HepG2 (cell line): Measurements from ENCODE around the gene CBLC. TPM values are rescaled to one million over a fixed set of nuclear protein-coding genes. Genes with fewer than 3 reads are reported as not detected.

Source experiments
- BCL6 ChIP-seq: IDR thresholded peaks from 2 replicates; pipeline ENCODE4 v1.6.1; 2016; ENCODE audit warnings: missing genetic modification reagents, missing compliant biosample characterization
- CREB1 ChIP-seq, 2 experiments: fragments of 450-650 bp in 1 of 2; IDR thresholded peaks; 2 replicates each; pipeline ENCODE4 v1.6.1; 2016 to 2017; ENCODE audit warnings: control low read depth in 1 of 2, mild to moderate bottlenecking in 1 of 2, missing compliant biosample characterization in 1 of 2, missing genetic modification characterization in 1 of 2
- EEA1 ChIP-seq: sonication (generic); formaldehyde crosslinking; IDR thresholded peaks from 2 replicates; pipeline ENCODE4 v1.5.1; 2020; ENCODE audit warnings: mild to moderate bottlenecking, missing genetic modification reagents, borderline replicate concordance
- ESRRA ChIP-seq: sonication (generic); formaldehyde crosslinking; IDR thresholded peaks from 2 replicates; pipeline ENCODE4 v1.5.1; 2020; ENCODE audit warnings: mild to moderate bottlenecking, low read depth, missing genetic modification reagents
- FOXK1 ChIP-seq: sonication (generic); formaldehyde crosslinking; IDR thresholded peaks from 2 replicates; pipeline ENCODE4 v1.4.0; 2020; ENCODE audit warnings: low read depth, missing genetic modification reagents, borderline replicate concordance
- FOXP1 ChIP-seq, 2 experiments: fragments of 450-650 bp in 1 of 2; IDR thresholded peaks; 2 replicates each; pipeline ENCODE4 v1.6.1; 2017 to 2018; ENCODE audit warnings: antibody characterized with exemption in 1 of 2
- GATAD2A ChIP-seq: IDR thresholded peaks from 2 replicates; pipeline ENCODE4 v1.6.1; 2016
- GPBP1L1 ChIP-seq: sonication (generic); formaldehyde crosslinking; IDR thresholded peaks from 2 replicates; pipeline ENCODE4 v1.5.0; 2020; ENCODE audit warnings: mild to moderate bottlenecking, missing genetic modification reagents
- HDAC6 ChIP-seq: fragments of 200-600 bp; sonication (generic); IDR thresholded peaks from 2 replicates; pipeline ENCODE4 v1.7.0; 2017; ENCODE audit warnings: mild to moderate bottlenecking, antibody characterized with exemption, low read length, low read depth
- HOXA3 ChIP-seq: sonication (generic); formaldehyde crosslinking; IDR thresholded peaks from 2 replicates; pipeline ENCODE4 v1.5.0; 2020; ENCODE audit warnings: missing genetic modification reagents
- MAX ChIP-seq: IDR thresholded peaks from 2 replicates; pipeline ENCODE4 v1.6.1; 2012; ENCODE audit warnings: inconsistent platforms
- MEIS1 ChIP-seq: sonication (generic); formaldehyde crosslinking; IDR thresholded peaks from 2 replicates; pipeline ENCODE4 v1.9.0; 2021; ENCODE audit warnings: mild to moderate bottlenecking, missing genetic modification reagents, moderate library complexity, borderline replicate concordance
- MIER2 ChIP-seq: IDR thresholded peaks from 2 replicates; pipeline ENCODE4 v1.6.1; 2016; ENCODE audit warnings: missing biosample characterization, missing genetic modification reagents
- ONECUT2 ChIP-seq: sonication (generic); formaldehyde crosslinking; IDR thresholded peaks from 2 replicates; pipeline ENCODE4 v1.4.0; 2020; ENCODE audit warnings: missing genetic modification reagents
- PAXIP1 ChIP-seq: sonication (generic); formaldehyde crosslinking; conservative IDR thresholded peaks from 2 replicates; pipeline ENCODE4 v1.4.0; 2020; ENCODE audit warnings: mild to moderate bottlenecking, missing genetic modification reagents, moderate library complexity
- POLR2AphosphoS5 ChIP-seq: IDR thresholded peaks from 2 replicates; pipeline ENCODE4 v1.6.1; 2012; ENCODE audit warnings: low read depth, low read length
- RARA ChIP-seq: IDR thresholded peaks from 2 replicates; pipeline ENCODE4 v1.6.1; 2016; ENCODE audit warnings: missing genetic modification reagents, missing compliant biosample characterization
- REPIN1 ChIP-seq: sonication (generic); formaldehyde crosslinking; IDR thresholded peaks from 2 replicates; pipeline ENCODE4 v1.8.0; 2022; ENCODE audit warnings: missing genetic modification reagents, low read depth, mild to moderate bottlenecking, borderline replicate concordance
- SMARCC2 ChIP-seq: fragments of 450-650 bp; IDR thresholded peaks from 2 replicates; pipeline ENCODE4 v1.6.1; 2017; ENCODE audit warnings: antibody characterized with exemption, mild to moderate bottlenecking
- TMF1 ChIP-seq: sonication (generic); formaldehyde crosslinking; IDR thresholded peaks from 2 replicates; pipeline ENCODE4 v1.8.1; 2022; ENCODE audit warnings: low read depth, missing genetic modification reagents
- ZNF292 ChIP-seq: sonication (generic); formaldehyde crosslinking; IDR thresholded peaks from 2 replicates; pipeline ENCODE4 v1.8.1; 2022; ENCODE audit warnings: mild to moderate bottlenecking, low read depth, missing genetic modification reagents, borderline replicate concordance
- ZNF350 ChIP-seq: sonication (generic); formaldehyde crosslinking; IDR thresholded peaks from 2 replicates; pipeline ENCODE4 v1.4.0; 2020; ENCODE audit warnings: mild to moderate bottlenecking, low read depth, missing genetic modification reagents, borderline replicate concordance
- ZNF569 ChIP-seq: sonication (generic); formaldehyde crosslinking; IDR thresholded peaks from 2 replicates; pipeline ENCODE4 v1.5.0; 2020; ENCODE audit warnings: mild to moderate bottlenecking, missing genetic modification reagents, moderate library complexity, borderline replicate concordance
- ZNF576 ChIP-seq: sonication (generic); formaldehyde crosslinking; IDR thresholded peaks from 2 replicates; pipeline ENCODE4 v1.4.0; 2020; ENCODE audit warnings: mild to moderate bottlenecking, missing genetic modification reagents
- ZSCAN31 ChIP-seq: sonication (generic); formaldehyde crosslinking; IDR thresholded peaks from 2 replicates; pipeline ENCODE4 v1.5.0; 2020; ENCODE audit warnings: low read depth, mild to moderate bottlenecking, missing genetic modification reagents
- polyA plus RNA-seq, 8 experiments: library from polyadenylated mRNA; depleted of rRNA in 3 of 8; stranded (reverse) in 7 of 8; unstranded in 1 of 8; fragments of >200 nt; fragmentation: Illumina TruSeq in 4 of 8; extraction: Trizol in 4 of 8; gene quantifications; 2 replicates each; pipeline versions ENCODE4 v1.2.1 to v1.2.3, GENCODE V29; 2011 to 2016; ENCODE audit warnings: low read depth in 4 of 8, missing spikeins in 1 of 8, mixed read lengths in 1 of 8; ENCODE audit not compliant: insufficient read depth in 1 of 8
- total RNA-seq, 5 experiments: library from RNA; depleted of rRNA; stranded (reverse); fragments of >200 nt; fragmentation: Illumina TruSeq; extraction: Trizol; gene quantifications; 2 replicates each; pipeline ENCODE4 v1.2.3, GENCODE V29; 2016; ENCODE audit warnings: low read depth in 1 of 5

Gene CBLC
- total and polyA plus RNA-seq, 2 of the 13 experiments (the other 11 are each of a cell fraction or from before 2014, with no cell fraction given): 1.8 to 2.6 TPM

- peak; percentile 53; the same call in 1 of the 2 replicates for TF ChIP-seq GATAD2A (CRISPR knock-in tag)
- no peak for TF ChIP-seq FOXP1 (IDR thresholded peaks at IDR 0.05)
- TF ChIP-seq FOXP1 (CRISPR knock-in tag; IDR thresholded peaks at IDR 0.05): 0 out of 2 replicates have a peak, but pooled peaks have one; percentile 29
- TF ChIP-seq PAXIP1: peak; percentile 58
- no peak for TF ChIP-seq MEIS1 (CRISPR knock-in tag)
- no peak for TF ChIP-seq TMF1 (CRISPR knock-in tag)
- TF ChIP-seq ZNF569 (CRISPR knock-in tag): no peak
- TF ChIP-seq ZNF350: no peak
- peak; percentile 36; the same call in 1 of the 2 replicates for TF ChIP-seq ESRRA (CRISPR knock-in tag)
- peak; percentile 53; the same call in 1 of the 2 replicates for TF ChIP-seq BCL6 (CRISPR knock-in tag)
- TF ChIP-seq HDAC6: no peak
- 0 out of 2 replicates have a peak, but pooled peaks have one; percentile 20 for TF ChIP-seq MIER2 (CRISPR knock-in tag)
- no peak for TF ChIP-seq SMARCC2
- no peak for TF ChIP-seq CREB1 (IDR thresholded peaks at IDR 0.05)
- TF ChIP-seq CREB1 (CRISPR knock-in tag; IDR thresholded peaks at IDR 0.05): 0 out of 2 replicates have a peak, but pooled peaks have one; percentile 30
- peak; percentile 22; the same call in 1 of the 2 replicates for TF ChIP-seq FOXK1 (CRISPR knock-in tag)
- TF ChIP-seq MAX: peak; percentile 25; the same call in 1 of the 2 replicates
- TF ChIP-seq HOXA3 (CRISPR knock-in tag): peak; percentile 49; the same call in 1 of the 2 replicates
- TF ChIP-seq REPIN1: 0 out of 2 replicates have a peak, but pooled peaks have one; percentile 24
- TF ChIP-seq ZNF292: peak; percentile 81; the same call in 1 of the 2 replicates
- TF ChIP-seq GPBP1L1 (CRISPR knock-in tag): no peak
- no peak for TF ChIP-seq ZNF576 (CRISPR knock-in tag)
- TF ChIP-seq EEA1 (CRISPR knock-in tag): no peak
- TF ChIP-seq ONECUT2: 0 out of 2 replicates have a peak, but pooled peaks have one; percentile 6
- TF ChIP-seq ZSCAN31 (CRISPR knock-in tag): no peak
- TF ChIP-seq POLR2AphosphoS5: no peak
- TF ChIP-seq RARA (CRISPR knock-in tag): peak; percentile 88
Observed at GRCh38 chr19:44822670-44823372, 45.1 kb downstream of the CBLC start (continued).
